ENCODE data around the gene CSRNP3.

CSRNP3 gene

GRCh38 chr2:165675551-165675968 is 206.1 kb downstream of the CSRNP3 start:
- no peak for TF ChIP-seq TAF1 (IDR thresholded peaks at IDR 0.05; ENCODE audit: borderline replicate concordance, insufficient read depth, low read length)
- no peak for TF ChIP-seq SIN3A (IDR thresholded peaks at IDR 0.05; ENCODE audit: borderline replicate concordance, insufficient read depth, low read length)
- no peak for TF ChIP-seq REST (IDR thresholded peaks at IDR 0.05; ENCODE audit: insufficient read depth in 1 of 2, low read depth in 2 of 2, low read length in 2 of 2)
- TF ChIP-seq POLR2AphosphoS5 (IDR thresholded peaks at IDR 0.05; ENCODE audit: low read depth, low read length), result no peak
- TF ChIP-seq FOXP2 (optimal IDR thresholded peaks at IDR 0.05; ENCODE audit: borderline replicate concordance, extremely low read depth, extremely low read length, insufficient read depth), result no peak

GRCh38 chr2:165678882-165679281 is 209.4 kb downstream of the CSRNP3 start:
- TF ChIP-seq SIN3A (IDR thresholded peaks at IDR 0.05; ENCODE audit: borderline replicate concordance, insufficient read depth, low read length) (no peak), REST (IDR thresholded peaks at IDR 0.05; ENCODE audit: insufficient read depth in 1 of 2, low read depth in 2 of 2, low read length in 2 of 2) (no peak), POLR2AphosphoS5 (IDR thresholded peaks at IDR 0.05; ENCODE audit: low read depth, low read length) (no peak), FOXP2 (optimal IDR thresholded peaks at IDR 0.05; ENCODE audit: borderline replicate concordance, extremely low read depth, extremely low read length, insufficient read depth) (no peak), TAF1 (IDR thresholded peaks at IDR 0.05; ENCODE audit: borderline replicate concordance, insufficient read depth, low read length) (no peak)

- TF ChIP-seq TAF1 (IDR thresholded peaks at IDR 0.05; ENCODE audit: borderline replicate concordance, insufficient read depth, low read length), result no peak
- no peak for TF ChIP-seq SIN3A (IDR thresholded peaks at IDR 0.05; ENCODE audit: borderline replicate concordance, insufficient read depth, low read length)
- TF ChIP-seq POLR2AphosphoS5 (IDR thresholded peaks at IDR 0.05; ENCODE audit: low read depth, low read length), result no peak
- no peak for TF ChIP-seq FOXP2 (optimal IDR thresholded peaks at IDR 0.05; ENCODE audit: borderline replicate concordance, extremely low read depth, extremely low read length, insufficient read depth)
Measured at GRCh38 chr2:165679621-165680020, 210.1 kb downstream of the CSRNP3 start.

- TF ChIP-seq FOXP2 (optimal IDR thresholded peaks at IDR 0.05; ENCODE audit: borderline replicate concordance, extremely low read depth, extremely low read length, insufficient read depth) (no peak), POLR2AphosphoS5 (IDR thresholded peaks at IDR 0.05; ENCODE audit: low read depth, low read length) (no peak), TAF1 (IDR thresholded peaks at IDR 0.05; ENCODE audit: borderline replicate concordance, insufficient read depth, low read length) (no peak), SIN3A (IDR thresholded peaks at IDR 0.05; ENCODE audit: borderline replicate concordance, insufficient read depth, low read length) (no peak), REST (IDR thresholded peaks at IDR 0.05; ENCODE audit: insufficient read depth in 1 of 2, low read depth in 2 of 2, low read length in 2 of 2) (no peak)
Measured at GRCh38 chr2:165681841-165682240, 212.3 kb downstream of the CSRNP3 start.

GRCh38 chr2:165682546-165682945 is 213.0 kb downstream of the CSRNP3 start:
- TF ChIP-seq FOXP2 (optimal IDR thresholded peaks at IDR 0.05; ENCODE audit: borderline replicate concordance, extremely low read depth, extremely low read length, insufficient read depth), result no peak
- TF ChIP-seq POLR2AphosphoS5 (IDR thresholded peaks at IDR 0.05; ENCODE audit: low read depth, low read length), result no peak

- TF ChIP-seq FOXP2 (optimal IDR thresholded peaks at IDR 0.05; ENCODE audit: borderline replicate concordance, extremely low read depth, extremely low read length, insufficient read depth) (no peak), TAF1 (IDR thresholded peaks at IDR 0.05; ENCODE audit: borderline replicate concordance, insufficient read depth, low read length) (no peak), SIN3A (IDR thresholded peaks at IDR 0.05; ENCODE audit: borderline replicate concordance, insufficient read depth, low read length) (no peak), POLR2AphosphoS5 (IDR thresholded peaks at IDR 0.05; ENCODE audit: low read depth, low read length) (no peak), REST (IDR thresholded peaks at IDR 0.05; ENCODE audit: insufficient read depth in 1 of 2, low read depth in 2 of 2, low read length in 2 of 2) (no peak)
Measured at GRCh38 chr2:165686800-165687199, 217.3 kb downstream of the CSRNP3 start.
